Measurements from ENCODE around the gene RAD23A.

The RAD23A gene

GRCh38 chr19:12997967-12998940, 52.6 kb downstream of the RAD23A start:
- Mint-ChIP-seq H3K27ac (peak overlapping the region in 2 of 3 experiments; percentile 81 to 92), H3K36me3 (ENCODE audit: low read depth) (peaks cover 10% of the 10 kb centered on the region), H3K4me1 (peaks cover 30% of the 10 kb centered on the region), H3K9me3 (peaks cover 2% of the 10 kb centered on the region), H3K27me3 (ENCODE audit: low read depth) (peaks cover 79% of the 10 kb centered on the region), H3K4me3 (peak overlapping the region; percentile 69 to 87 (median 87))
- TF ChIP-seq CTCF (IDR thresholded peaks at IDR 0.05; ENCODE audit: unreplicated experiment in 3 of 3): no peak

- peaks cover 85% of the 10 kb centered on the region for H3K27me3 Mint-ChIP-seq (ENCODE audit: low read depth)
- peaks cover 12% of the 10 kb centered on the region for H3K36me3 Mint-ChIP-seq (ENCODE audit: low read depth)
- peaks cover 38% of the 10 kb centered on the region for H3K4me1 Mint-ChIP-seq
- no peaks in the 10 kb centered on the region for H3K9me3 Mint-ChIP-seq
- H3K4me3 Mint-ChIP-seq: peak overlapping the region in 2 of 3 experiments; percentile 15 to 27
- H3K27ac Mint-ChIP-seq: peak overlapping the region in 2 of 3 experiments; percentile 33 to 59
- TF ChIP-seq CTCF (IDR thresholded peaks at IDR 0.05; ENCODE audit: unreplicated experiment in 3 of 3): no peak
These were observed 55.5 kb downstream of the RAD23A start for GRCh38 chr19:13001166-13001501.

- H3K4me3 Mint-ChIP-seq: peak overlapping the region in 2 of 3 experiments; percentile 21 to 27
- peaks cover 87% of the 10 kb centered on the region for H3K27me3 Mint-ChIP-seq (ENCODE audit: low read depth)
- peaks cover 12% of the 10 kb centered on the region for H3K36me3 Mint-ChIP-seq (ENCODE audit: low read depth)
- peak overlapping the region in 2 of 3 experiments; percentile 33 to 59 for H3K27ac Mint-ChIP-seq
- H3K4me1 Mint-ChIP-seq: peaks cover 38% of the 10 kb centered on the region
- no peak for TF ChIP-seq CTCF (IDR thresholded peaks at IDR 0.05; ENCODE audit: unreplicated experiment in 3 of 3)
- H3K9me3 Mint-ChIP-seq: no peaks in the 10 kb centered on the region
These were observed 56.0 kb downstream of the RAD23A start for GRCh38 chr19:13001502-13002165.

- H3K27me3 Mint-ChIP-seq (ENCODE audit: low read depth): peaks cover 85% of the 10 kb centered on the region
- peaks cover 12% of the 10 kb centered on the region for H3K36me3 Mint-ChIP-seq (ENCODE audit: low read depth)
- H3K4me1 Mint-ChIP-seq: peaks cover 38% of the 10 kb centered on the region
- no peaks in the 10 kb centered on the region for H3K9me3 Mint-ChIP-seq
- peak overlapping the region in 2 of 3 experiments; percentile 21 to 34 for H3K4me3 Mint-ChIP-seq
- no peak overlapping the region for H3K27ac Mint-ChIP-seq
- TF ChIP-seq CTCF (IDR thresholded peaks at IDR 0.05; ENCODE audit: unreplicated experiment in 3 of 3): no peak
These were observed 56.7 kb downstream of the RAD23A start for GRCh38 chr19:13002166-13002898.

GRCh38 chr19:13003081-13003480, 57.4 kb downstream of the RAD23A start:
- Mint-ChIP-seq H3K36me3 (ENCODE audit: low read depth) (peaks cover 12% of the 10 kb centered on the region), H3K4me3 (peak overlapping the region in 1 of 3 experiments; percentile 28), H3K27ac (peak overlapping the region in 2 of 3 experiments; percentile 27 to 84), H3K4me1 (peaks cover 40% of the 10 kb centered on the region), H3K9me3 (no peaks in the 10 kb centered on the region), H3K27me3 (ENCODE audit: low read depth) (peaks cover 85% of the 10 kb centered on the region)
- TF ChIP-seq CTCF (IDR thresholded peaks at IDR 0.05; ENCODE audit: unreplicated experiment in 3 of 3): no peak

Measured in nephron (organoid).